ENCODE measurements around the gene NEK10. TPM values are rescaled to one million over a fixed set of nuclear protein-coding genes. Genes with fewer than 3 reads are reported as not detected.
"Not testable (repeated sequence)": the region's sequence is repeated elsewhere in the genome, so short reads cannot be mapped to it uniquely, and the experiment has no call there.

Gene NEK10
- polyA plus RNA-seq, 5 donors: 2.8 to 9.1 (median 6.2) TPM

GRCh38 chr3:27315003-27315402 is 54.2 kb downstream of the NEK10 start:
- no peak for DNase-seq

- peak in 1 of 2 donors; percentile 63 for DNase-seq
These were observed 57.0 kb downstream of the NEK10 start for GRCh38 chr3:27312044-27312668.

GRCh38 chr3:27311400-27311799 is 57.8 kb downstream of the NEK10 start:
- DNase-seq: no peak

- no peak for DNase-seq
These were observed 58.5 kb downstream of the NEK10 start for GRCh38 chr3:27310688-27311087.

GRCh38 chr3:27307566-27307965 is 61.6 kb downstream of the NEK10 start:
- no peak for DNase-seq

GRCh38 chr3:27302891-27303290 is 66.3 kb downstream of the NEK10 start:
- no peak for DNase-seq

- DNase-seq: not testable (repeated sequence)
These were observed 70.2 kb downstream of the NEK10 start for GRCh38 chr3:27298981-27299380.

- peak in 1 of 2 donors; percentile 15 for DNase-seq
These were observed 75.2 kb downstream of the NEK10 start for GRCh38 chr3:27293939-27294338.

- DNase-seq: no peak
These were observed 78.4 kb downstream of the NEK10 start for GRCh38 chr3:27290760-27291159.

GRCh38 chr3:27289769-27290413 is 79.3 kb downstream of the NEK10 start:
- no peak for DNase-seq

GRCh38 chr3:27287052-27287451 is 82.1 kb downstream of the NEK10 start:
- no peak for DNase-seq

- DNase-seq: not testable (repeated sequence)
These were observed 82.7 kb downstream of the NEK10 start for GRCh38 chr3:27286467-27286866.

- DNase-seq: no peak
These were observed 83.5 kb downstream of the NEK10 start for GRCh38 chr3:27285668-27286067.

GRCh38 chr3:27281671-27282150 is 87.5 kb downstream of the NEK10 start:
- DNase-seq: no peak

- DNase-seq: peak in 1 of 2 donors; percentile 29
These were observed 90.1 kb downstream of the NEK10 start for GRCh38 chr3:27279123-27279522.

GRCh38 chr3:27278383-27279055 is 90.7 kb downstream of the NEK10 start:
- DNase-seq: no peak

GRCh38 chr3:27275441-27275990 is 93.7 kb downstream of the NEK10 start:
- DNase-seq: no peak

- DNase-seq: no peak
These were observed 97.3 kb downstream of the NEK10 start for GRCh38 chr3:27271890-27272289.

GRCh38 chr3:27254896-27255295 is 114.3 kb downstream of the NEK10 start:
- no peak for DNase-seq

- no peak for DNase-seq
These were observed 115.4 kb downstream of the NEK10 start for GRCh38 chr3:27253831-27254230.

GRCh38 chr3:27253391-27253790 is 115.8 kb downstream of the NEK10 start:
- DNase-seq: no peak

GRCh38 chr3:27252646-27253045 is 116.5 kb downstream of the NEK10 start:
- DNase-seq: no peak

GRCh38 chr3:27244374-27244773 is 124.8 kb downstream of the NEK10 start:
- no peak for DNase-seq

Data from right lung (tissue), 5 donors.